ENCODE results near the gene ZBTB20.
A peak's percentile ranks its signal among the peaks of the same experiment; 100 is the strongest.

ZBTB20 gene

DNA sequence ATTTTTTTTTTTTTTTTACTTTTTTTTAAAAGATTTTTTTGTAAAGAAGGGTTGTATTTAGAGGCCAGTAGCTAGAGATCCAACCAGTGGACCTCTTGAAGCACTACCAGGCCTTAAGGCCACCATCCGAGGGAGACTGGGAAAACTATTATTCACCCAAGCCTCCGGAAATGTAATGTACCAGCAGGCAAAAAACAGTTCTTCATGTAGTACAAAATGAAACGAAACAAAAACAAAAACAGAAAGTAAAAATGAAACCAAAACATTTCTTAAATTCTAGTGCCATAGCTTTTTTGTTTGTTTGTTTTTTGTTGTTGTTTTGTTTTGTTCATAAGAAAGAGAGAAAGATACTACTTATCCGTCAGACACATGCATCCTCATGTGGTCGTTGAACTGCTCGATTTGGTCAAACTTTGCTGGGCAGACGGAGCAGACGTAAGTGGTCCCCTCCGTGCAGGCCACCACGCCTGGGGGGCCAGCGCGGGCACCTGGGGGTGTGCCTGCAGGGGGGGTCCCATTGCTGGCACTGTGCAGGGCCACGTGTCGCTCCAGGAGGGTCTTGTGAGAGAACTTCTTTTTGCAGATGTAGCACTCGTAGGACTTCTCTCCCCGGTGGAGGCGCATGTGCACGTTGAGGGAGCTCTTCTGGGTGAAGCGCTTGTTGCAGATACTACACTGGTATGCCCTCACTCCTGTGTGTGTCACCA is 808.3 kb downstream of the ZBTB20 start:
- Histone ChIP-seq H4K20me1 (ENCODE audit: low read depth, low read length) (no peaks in the 10 kb centered on the region), H3K9me2 (replicated peaks; ENCODE audit: insufficient read depth, low read length) (no peaks in the 10 kb centered on the region), H3K27ac (ENCODE audit: low read depth, low read length) (no peak overlapping the region), H3K4me2 (ENCODE audit: low read depth, low read length, poor library complexity, severe bottlenecking) (no peak overlapping the region), H3K4me3 (ENCODE audit: insufficient read depth, low read length, poor library complexity, severe bottlenecking) (no peak overlapping the region), H3K9me3 (ENCODE audit: insufficient read depth, low read length) (no peaks in the 10 kb centered on the region), H2AFZ (ENCODE audit: low read depth, low read length, severe bottlenecking) (no peak overlapping the region), H3K79me2 (ENCODE audit: insufficient read depth, low read length) (no peaks in the 10 kb centered on the region), H3F3A (ENCODE audit: insufficient read depth) (no peaks in the 10 kb centered on the region), H3K27me3 (ENCODE audit: low read length) (no peaks in the 10 kb centered on the region), H3K36me3 (ENCODE audit: low read length) (no peaks in the 10 kb centered on the region), H3K9ac (ENCODE audit: low read length) (no peak overlapping the region)
- TF ChIP-seq, protein P1, sequence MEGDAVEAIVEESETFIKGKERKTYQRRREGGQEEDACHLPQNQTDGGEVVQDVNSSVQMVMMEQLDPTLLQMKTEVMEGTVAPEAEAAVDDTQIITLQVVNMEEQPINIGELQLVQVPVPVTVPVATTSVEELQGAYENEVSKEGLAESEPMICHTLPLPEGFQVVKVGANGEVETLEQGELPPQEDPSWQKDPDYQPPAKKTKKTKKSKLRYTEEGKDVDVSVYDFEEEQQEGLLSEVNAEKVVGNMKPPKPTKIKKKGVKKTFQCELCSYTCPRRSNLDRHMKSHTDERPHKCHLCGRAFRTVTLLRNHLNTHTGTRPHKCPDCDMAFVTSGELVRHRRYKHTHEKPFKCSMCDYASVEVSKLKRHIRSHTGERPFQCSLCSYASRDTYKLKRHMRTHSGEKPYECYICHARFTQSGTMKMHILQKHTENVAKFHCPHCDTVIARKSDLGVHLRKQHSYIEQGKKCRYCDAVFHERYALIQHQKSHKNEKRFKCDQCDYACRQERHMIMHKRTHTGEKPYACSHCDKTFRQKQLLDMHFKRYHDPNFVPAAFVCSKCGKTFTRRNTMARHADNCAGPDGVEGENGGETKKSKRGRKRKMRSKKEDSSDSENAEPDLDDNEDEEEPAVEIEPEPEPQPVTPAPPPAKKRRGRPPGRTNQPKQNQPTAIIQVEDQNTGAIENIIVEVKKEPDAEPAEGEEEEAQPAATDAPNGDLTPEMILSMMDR (IDR thresholded peaks at IDR 0.05; ENCODE audit: insufficient read depth, low read length, poor library complexity, severe bottlenecking), result no peak
- TF ChIP-seq EZH2phosphoT487 (conservative IDR thresholded peaks at IDR 0.05; ENCODE audit: low read length), result no peak

DNA sequence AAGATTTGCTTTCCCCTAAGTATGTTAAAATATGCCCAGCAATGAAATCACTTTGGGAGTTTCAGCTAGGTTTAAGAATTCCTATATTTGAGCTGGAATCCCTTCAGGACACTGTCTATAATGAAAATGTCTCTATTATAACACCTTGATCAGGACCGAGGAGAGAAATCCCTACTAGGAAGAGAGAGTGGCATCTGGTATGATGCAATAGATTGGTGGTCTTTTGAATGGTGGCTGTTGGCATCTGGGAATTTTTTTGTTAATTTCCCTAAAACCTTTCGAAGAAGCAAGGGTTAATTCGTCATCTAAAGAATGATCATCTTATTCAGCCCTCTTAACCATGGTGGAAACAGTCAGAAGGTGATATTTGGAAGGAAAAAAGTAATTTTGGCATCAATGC is 810.2 kb downstream of the ZBTB20 start:
- no peaks in the 10 kb centered on the region for H3K36me3 ChIP-seq (ENCODE audit: low read length)
- no peak overlapping the region for H3K4me3 ChIP-seq (ENCODE audit: insufficient read depth, low read length, poor library complexity, severe bottlenecking)
- H3K79me2 ChIP-seq (ENCODE audit: insufficient read depth, low read length), result no peaks in the 10 kb centered on the region
- H3K9ac ChIP-seq (ENCODE audit: low read length), result no peak overlapping the region
- H3K27ac ChIP-seq (ENCODE audit: low read depth, low read length), result no peak overlapping the region
- no peaks in the 10 kb centered on the region for H3K9me2 ChIP-seq (replicated peaks; ENCODE audit: insufficient read depth, low read length)
- no peak overlapping the region for H2AFZ ChIP-seq (ENCODE audit: low read depth, low read length, severe bottlenecking)
- no peaks in the 10 kb centered on the region for H4K20me1 ChIP-seq (ENCODE audit: low read depth, low read length)
- TF ChIP-seq, protein P1 (IDR thresholded peaks at IDR 0.05; ENCODE audit: insufficient read depth, low read length, poor library complexity, severe bottlenecking), result no peak
- TF ChIP-seq EZH2phosphoT487 (conservative IDR thresholded peaks at IDR 0.05; ENCODE audit: low read length), result no peak
- 0 out of 2 replicates have a peak, but pooled peaks cover 3% of the 10 kb centered on the region for H3K9me3 ChIP-seq (ENCODE audit: insufficient read depth, low read length)
- H3K27me3 ChIP-seq (ENCODE audit: low read length), result no peaks in the 10 kb centered on the region
- no peak overlapping the region for H3K4me2 ChIP-seq (ENCODE audit: low read depth, low read length, poor library complexity, severe bottlenecking)
- H3F3A ChIP-seq (ENCODE audit: insufficient read depth), result peaks cover 16% of the 10 kb centered on the region

DNA sequence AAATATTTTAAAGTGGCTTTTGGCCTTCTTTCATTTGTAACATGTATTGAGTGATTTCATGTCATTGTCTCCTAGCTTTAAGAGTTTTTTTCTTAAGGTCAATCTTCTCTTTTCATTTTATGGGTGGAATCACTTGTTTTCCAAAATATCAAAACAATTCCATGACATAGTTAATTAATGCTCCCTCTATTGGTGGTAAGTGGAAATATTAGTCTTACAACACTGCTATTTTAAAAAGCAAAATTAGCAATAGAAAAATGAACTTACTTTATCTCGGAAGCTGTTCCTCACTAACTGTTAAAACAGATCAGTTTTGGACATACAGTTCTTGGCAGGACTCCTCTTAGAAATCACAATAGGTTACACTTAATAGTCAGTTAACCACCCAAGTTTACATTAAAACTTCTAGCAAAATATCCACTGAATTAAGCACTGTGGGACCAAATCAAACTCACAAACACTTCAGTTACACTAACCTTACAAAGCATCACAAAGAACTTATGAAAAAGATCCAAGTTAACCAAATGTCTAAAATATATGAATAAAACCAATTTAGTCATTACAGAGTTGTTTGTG is 810.9 kb downstream of the ZBTB20 start:
- Histone ChIP-seq H3K4me3 (ENCODE audit: insufficient read depth, low read length, poor library complexity, severe bottlenecking) (no peak overlapping the region), H3K9me2 (replicated peaks; ENCODE audit: insufficient read depth, low read length) (no peaks in the 10 kb centered on the region), H3K9me3 (ENCODE audit: insufficient read depth, low read length) (peaks cover 10% of the 10 kb centered on the region; the same call in 1 of the 2 replicates), H3K79me2 (ENCODE audit: insufficient read depth, low read length) (no peaks in the 10 kb centered on the region), H3K4me2 (ENCODE audit: low read depth, low read length, poor library complexity, severe bottlenecking) (no peak overlapping the region), H3F3A (ENCODE audit: insufficient read depth) (peaks cover 16% of the 10 kb centered on the region), H3K36me3 (ENCODE audit: low read length) (no peaks in the 10 kb centered on the region), H3K27ac (ENCODE audit: low read depth, low read length) (no peak overlapping the region), H3K27me3 (ENCODE audit: low read length) (no peaks in the 10 kb centered on the region), H4K20me1 (ENCODE audit: low read depth, low read length) (no peaks in the 10 kb centered on the region), H3K9ac (ENCODE audit: low read length) (no peak overlapping the region), H2AFZ (ENCODE audit: low read depth, low read length, severe bottlenecking) (peak overlapping the region; percentile 23)
- TF ChIP-seq, protein P1 (IDR thresholded peaks at IDR 0.05; ENCODE audit: insufficient read depth, low read length, poor library complexity, severe bottlenecking), result peak; percentile 61
- TF ChIP-seq EZH2phosphoT487 (conservative IDR thresholded peaks at IDR 0.05; ENCODE audit: low read length), result no peak

Data from SU-DHL-6 (cell line).